Psoas muscle (tissue), 8 donors: ENCODE measurements around the gene NPDC1. TPM values are rescaled to one million over a fixed set of nuclear protein-coding genes. Genes with fewer than 3 reads are reported as not detected.

Experiments used
- ATAC-seq, 4 donors: fragments of 200-7000 bp; cut with Tn5 transposase; one replicate each; pipeline ENCODE4 v1.9.1; 2020; ENCODE audit warnings: moderate library complexity in 3 of 4, mild to moderate bottlenecking in 2 of 4
- DNase-seq, 2 donors: peaks; one replicate each; pipeline ENCODE4 v3.0.0-alpha.2; 2020
- H3K27ac ChIP-seq: fragments of 200-600 bp; one replicate; pipeline ENCODE4 v1.8.0; 2022
- H3K27me3 ChIP-seq, 3 donors: fragments of 200-600 bp in 1 of 3; one replicate each; pipeline versions ENCODE4 v1.6.1 to v1.8.0; 2013 to 2022; ENCODE audit warnings: low read length in 2 of 3, mild to moderate bottlenecking in 2 of 3, moderate library complexity in 1 of 3; ENCODE audit not compliant: insufficient read depth in 3 of 3
- H3K36me3 ChIP-seq, 2 donors: fragments of 200-600 bp in 1 of 2; one replicate each; pipeline versions ENCODE4 v1.6.1 to v1.8.0; 2013 to 2022; ENCODE audit warnings: low read depth in 1 of 2, mild to moderate bottlenecking in 1 of 2, moderate library complexity in 1 of 2; ENCODE audit not compliant: insufficient read depth in 1 of 2
- H3K4me1 ChIP-seq: fragments of 200-600 bp; one replicate; pipeline ENCODE4 v1.8.0; 2022
- H3K4me3 ChIP-seq: fragments of 200-600 bp; one replicate; pipeline ENCODE4 v1.8.0; 2022; ENCODE audit warnings: mild to moderate bottlenecking
- H3K9me3 ChIP-seq: fragments of 200-600 bp; one replicate; pipeline ENCODE4 v1.8.0; 2022
- CTCF ChIP-seq: fragments of 200-600 bp; IDR thresholded peaks from one replicate; pipeline ENCODE4 v1.8.0; 2022; ENCODE audit warnings: antibody characterized with exemption
- WGBS, 3 donors: extraction: QIAGEN DNeasy Blood & Tissue Kit; methylation state at CpG; one replicate each; pipeline versions ENCODE4 v1.1.6 to v1.1.7; 2013; 5-methylcytosine and 5-hydroxymethylcytosine counted together
- intact Hi-C, 2 donors: fragments of 100-400 bp; cut with DNase I; formaldehyde crosslinking; loops; one replicate each; pipeline versions ENCODE4 v1.11.0 to v1.14.2; 2022
- polyA plus RNA-seq, 3 donors: library from polyadenylated mRNA; stranded (reverse); fragments of 200-250 nt; gene quantifications; one replicate each; pipeline ENCODE4 v1.2.3, GENCODE V29; 2013
- total RNA-seq, 4 donors: library from RNA; stranded (reverse); fragmentation: NEBNext Ultra II Directional in 2 of 4; extraction: Animal tissue kit (Norgen Biotek cat#: 25700) in 2 of 4; gene quantifications; one replicate each; pipeline versions ENCODE4 v1.2.1 to v1.2.4, GENCODE V29; 2021 to 2023
- donor health status: healthy with polysubstance abuse.
- donor health status: DM: no; HTN: no; CAD: no; lungs with moderate emphysema.
- donor health status: Bipolar disorder and iron deficiency.
- donor health status: healthy.
- donor health status: DM: yes; HTN: yes; CAD: no.
- donor health status: DM: no; HTN: no; CAD: no.
- donor health status: DM: no; HTN: no; CAD: no.
- donor health status: DM: yes; HTN: yes; CAD: no.

Gene NPDC1
- total and polyA plus RNA-seq, 7 donors: 14.8 to 32.1 (median 22.4) TPM

GRCh38 chr9:136992819-136993369 is 53.1 kb downstream of the NPDC1 start:
- ATAC-seq (no peak), DNase-seq (no peak)
- Histone ChIP-seq H3K27me3 (peaks cover 0 to 19% (median 17%) of the 10 kb centered on the region in 3 donors), H3K9me3 (no peaks in the 10 kb centered on the region), H3K4me3 (peak overlapping the region; percentile 89), H3K36me3 (peaks cover 0 to 11% of the 10 kb centered on the region in 2 donors), H3K27ac (peak overlapping the region; percentile 81), H3K4me1 (peaks cover 10% of the 10 kb centered on the region)
- 37 to 46% (median 38%) methylated on average over 17 to 18 of the region's 18 CpGs for WGBS, 3 donors
- intact Hi-C loops: loop anchor here in 1 of 2 donors (5.0 kb wide), 1 partner anchor 46 kb away; the partner anchor contains the start of gene C8G
- TF ChIP-seq CTCF: no peak

- WGBS, 3 donors: 1 to 2% (median 1%) methylated on average over 46 to 92 of the region's 92 CpGs
- H3K4me1 ChIP-seq: peaks cover 10% of the 10 kb centered on the region
- intact Hi-C loops: loop anchor here in 1 of 2 donors (5.0 kb wide), 1 partner anchor 45 kb away; the partner anchor contains the start of gene C8G
- no peak for TF ChIP-seq CTCF
- peaks cover 0 to 11% of the 10 kb centered on the region in 2 donors for H3K36me3 ChIP-seq
- no peaks in the 10 kb centered on the region for H3K9me3 ChIP-seq
- H3K27ac ChIP-seq: peak within 1 kb of the TSS; percentile 81
- peak within 1 kb of the TSS; percentile 89 for H3K4me3 ChIP-seq
- ATAC-seq: peak; percentile 96 to 97 (median 97)
- peaks cover 0 to 19% (median 17%) of the 10 kb centered on the region in 3 donors for H3K27me3 ChIP-seq
- DNase-seq: peak; percentile 92 to 96
Observed at GRCh38 chr9:136991993-136992818, 53.8 kb downstream of the NPDC1 start, which contains the start of gene PAXX. TSS of gene PAXX (plus strand) at chr9:136992422. CDS start at chr9:136992444, 22 bp downstream.

GRCh38 chr9:136990242-136990911 is 55.6 kb downstream of the NPDC1 start:
- DNase-seq: no peak
- Histone ChIP-seq H3K27me3 (peaks cover 0 to 14% (median 11%) of the 10 kb centered on the region in 3 donors), H3K4me3 (no peak overlapping the region), H3K9me3 (no peaks in the 10 kb centered on the region), H3K27ac (no peak overlapping the region), H3K36me3 (peaks cover 0 to 11% of the 10 kb centered on the region in 2 donors), H3K4me1 (peaks cover 10% of the 10 kb centered on the region)
- intact Hi-C loops: loop anchor here in 1 of 2 donors (5.0 kb wide), 1 partner anchor 43 kb away; the partner anchor contains the start of gene C8G
- no peak for TF ChIP-seq CTCF
- WGBS, 3 donors: 85 to 88% (median 88%) methylated on average over 10 of the region's 10 CpGs
- ATAC-seq: no peak

Other genes starting within 250 kb of the NPDC1 start
Only the 30 nearest of the 37 such genes appear.
- gene MAMDC4, start 193.8 kb downstream of the NPDC1 start, total RNA-seq: 1 to 10 TPM; 1.7 to 4.7 (median 3.1) TPM
- 1 to 10 TPM; 2.1 to 7.9 (median 2.4) TPM for gene MAMDC4, start 193.8 kb downstream of the NPDC1 start, polyA plus RNA-seq
- gene EDF1, start 179.9 kb downstream of the NPDC1 start, total RNA-seq: 100 to 1,000 TPM; 254 to 371 (median 331) TPM
- gene EDF1, start 179.9 kb downstream of the NPDC1 start, polyA plus RNA-seq: 100 to 1,000 TPM; 241 to 534 (median 365) TPM
- gene TRAF2, start 159.7 kb downstream of the NPDC1 start, total RNA-seq: 10 to 100 TPM in 2 of 4 donors, 1 to 10 TPM in 2; 5.4 to 13.2 (median 9.4) TPM
- 10 to 100 TPM in 2 of 3 donors, 1 to 10 TPM in 1; 8.6 to 15.9 (median 11.1) TPM for gene TRAF2, start 159.7 kb downstream of the NPDC1 start, polyA plus RNA-seq
- gene FBXW5, start 101.4 kb downstream of the NPDC1 start, total RNA-seq: 100 to 1,000 TPM; 135 to 236 (median 171) TPM
- 100 to 1,000 TPM; 202 to 261 (median 213) TPM for gene FBXW5, start 101.4 kb downstream of the NPDC1 start, polyA plus RNA-seq
- gene C8G, start 100.9 kb downstream of the NPDC1 start, total RNA-seq: 1 to 10 TPM; 1.7 to 7.9 (median 5.9) TPM
- 1 to 10 TPM; 3.4 to 6.0 (median 4.5) TPM for gene C8G, start 100.9 kb downstream of the NPDC1 start, polyA plus RNA-seq
- gene LCN12, start 93.9 kb downstream of the NPDC1 start, total RNA-seq: 1 to 10 TPM in 1 of 4 donors, under 1 TPM in 2, not detected in 1; 0.38 to 1.5 (median 0.48) TPM
- under 1 TPM; 0.06 to 0.17 (median 0.13) TPM for gene LCN12, start 93.9 kb downstream of the NPDC1 start, polyA plus RNA-seq
- gene PTGDS, start 68.7 kb downstream of the NPDC1 start, total RNA-seq: 100 to 1,000 TPM in 1 of 4 donors, 10 to 100 TPM in 3; 23.3 to 130 (median 74.3) TPM
- 10 to 100 TPM; 29.9 to 37.9 (median 37.8) TPM for gene PTGDS, start 68.7 kb downstream of the NPDC1 start, polyA plus RNA-seq
- under 1 TPM; 0.10 to 0.79 (median 0.38) TPM for gene LCNL1, start 63.2 kb downstream of the NPDC1 start, total RNA-seq
- gene LCNL1, start 63.2 kb downstream of the NPDC1 start, polyA plus RNA-seq: under 1 TPM; 0.04 to 0.14 (median 0.06) TPM
- 10 to 100 TPM in 3 of 4 donors, 1 to 10 TPM in 1; 9.4 to 15.6 (median 12.4) TPM for gene PAXX, start 53.8 kb downstream of the NPDC1 start, total RNA-seq
- 10 to 100 TPM; 16.5 to 39.2 (median 25.2) TPM for gene PAXX, start 53.8 kb downstream of the NPDC1 start, polyA plus RNA-seq
- under 1 TPM in 3 of 4 donors, not detected in 1; 0.38 to 0.90 (median 0.54) TPM for gene CLIC3, start 49.6 kb downstream of the NPDC1 start, total RNA-seq
- gene CLIC3, start 49.6 kb downstream of the NPDC1 start, polyA plus RNA-seq: under 1 TPM; 0.55 to 0.94 (median 0.79) TPM
- gene ABCA2, start 17.9 kb downstream of the NPDC1 start, total RNA-seq: 10 to 100 TPM; 12.2 to 23.5 (median 18.3) TPM
- 10 to 100 TPM in 1 of 3 donors, 1 to 10 TPM in 2; 6.9 to 11.1 (median 8.5) TPM for gene ABCA2, start 17.9 kb downstream of the NPDC1 start, polyA plus RNA-seq
- gene FUT7, start 14.1 kb downstream of the NPDC1 start, total RNA-seq: under 1 TPM in 1 of 4 donors, not detected in 3; 0.08 TPM
- gene FUT7, start 14.1 kb downstream of the NPDC1 start, polyA plus RNA-seq: under 1 TPM in 2 of 3 donors, not detected in 1; 0.01 to 0.06 TPM
- 1 to 10 TPM in 2 of 4 donors, under 1 TPM in 2; 0.59 to 1.4 (median 0.95) TPM for gene ENTPD2, start 7.9 kb upstream of the NPDC1 start, total RNA-seq
- gene ENTPD2, start 7.9 kb upstream of the NPDC1 start, polyA plus RNA-seq: under 1 TPM; 0.17 to 0.29 (median 0.28) TPM
- under 1 TPM; 0.10 to 0.15 (median 0.12) TPM for gene SAPCD2, start 24.4 kb upstream of the NPDC1 start, total RNA-seq
- under 1 TPM in 2 of 3 donors, not detected in 1; 0.18 to 0.22 TPM for gene SAPCD2, start 24.4 kb upstream of the NPDC1 start, polyA plus RNA-seq
- 1 to 10 TPM; 1.8 to 4.5 (median 3.0) TPM for gene UAP1L1, start 31.3 kb upstream of the NPDC1 start, total RNA-seq
- gene UAP1L1, start 31.3 kb upstream of the NPDC1 start, polyA plus RNA-seq: 1 to 10 TPM; 1.5 to 2.4 (median 1.7) TPM
- gene MAN1B1, start 40.8 kb upstream of the NPDC1 start, total RNA-seq: 10 to 100 TPM; 13.5 to 18.1 (median 14.4) TPM
- 10 to 100 TPM; 13.1 to 24.4 (median 21.8) TPM for gene MAN1B1, start 40.8 kb upstream of the NPDC1 start, polyA plus RNA-seq
- gene DPP7, start 68.6 kb upstream of the NPDC1 start, total RNA-seq: 10 to 100 TPM; 43.2 to 75.3 (median 67.5) TPM
- gene DPP7, start 68.6 kb upstream of the NPDC1 start, polyA plus RNA-seq: 10 to 100 TPM; 34.8 to 67.7 (median 61.3) TPM
- not detected for gene GRIN1, start 93.0 kb upstream of the NPDC1 start, total RNA-seq
- under 1 TPM in 1 of 3 donors, not detected in 2; 0.06 TPM for gene GRIN1, start 93.0 kb upstream of the NPDC1 start, polyA plus RNA-seq
- gene LRRC26, start 123.9 kb upstream of the NPDC1 start, total RNA-seq: not detected
- gene LRRC26, start 123.9 kb upstream of the NPDC1 start, polyA plus RNA-seq: not detected
- gene TMEM210, start 125.9 kb upstream of the NPDC1 start, total RNA-seq: not detected
- not detected for gene TMEM210, start 125.9 kb upstream of the NPDC1 start, polyA plus RNA-seq
- gene ANAPC2, start 142.4 kb upstream of the NPDC1 start, total RNA-seq: 10 to 100 TPM; 20.5 to 32.1 (median 24.3) TPM
- gene ANAPC2, start 142.4 kb upstream of the NPDC1 start, polyA plus RNA-seq: 10 to 100 TPM; 13.0 to 22.6 (median 21.6) TPM
- 10 to 100 TPM; 51.5 to 65.4 (median 54.4) TPM for gene SSNA1, start 142.5 kb upstream of the NPDC1 start, total RNA-seq
- 100 to 1,000 TPM; 101 to 176 (median 142) TPM for gene SSNA1, start 142.5 kb upstream of the NPDC1 start, polyA plus RNA-seq
- gene TPRN, start 154.6 kb upstream of the NPDC1 start, total RNA-seq: 10 to 100 TPM in 2 of 4 donors, 1 to 10 TPM in 2; 8.0 to 11.3 (median 9.8) TPM
- 10 to 100 TPM in 1 of 3 donors, 1 to 10 TPM in 2; 3.6 to 11.1 (median 6.7) TPM for gene TPRN, start 154.6 kb upstream of the NPDC1 start, polyA plus RNA-seq
- 10 to 100 TPM; 31.2 to 40.1 (median 36.0) TPM for gene TMEM203, start 159.5 kb upstream of the NPDC1 start, total RNA-seq
- gene TMEM203, start 159.5 kb upstream of the NPDC1 start, polyA plus RNA-seq: 10 to 100 TPM; 30.6 to 71.6 (median 47.7) TPM
- gene NDOR1, start 159.5 kb upstream of the NPDC1 start, total RNA-seq: 1 to 10 TPM; 2.2 to 4.4 (median 3.7) TPM
- 1 to 10 TPM; 1.5 to 6.3 (median 6.2) TPM for gene NDOR1, start 159.5 kb upstream of the NPDC1 start, polyA plus RNA-seq
- gene RNF208, start 176.1 kb upstream of the NPDC1 start, total RNA-seq: 10 to 100 TPM in 1 of 4 donors, 1 to 10 TPM in 3; 4.8 to 12.8 (median 8.1) TPM
- gene RNF208, start 176.1 kb upstream of the NPDC1 start, polyA plus RNA-seq: 1 to 10 TPM; 5.9 to 6.4 (median 6.1) TPM
- under 1 TPM in 3 of 4 donors, not detected in 1; 0.18 to 0.77 (median 0.32) TPM for gene CYSRT1, start 179.0 kb upstream of the NPDC1 start, total RNA-seq
- gene CYSRT1, start 179.0 kb upstream of the NPDC1 start, polyA plus RNA-seq: 1 to 10 TPM in 1 of 3 donors, under 1 TPM in 2; 0.08 to 1.1 (median 0.11) TPM
- not detected for gene RNF224, start 181.3 kb upstream of the NPDC1 start, total RNA-seq
- gene RNF224, start 181.3 kb upstream of the NPDC1 start, polyA plus RNA-seq: under 1 TPM in 1 of 3 donors, not detected in 2; 0.01 TPM
- not detected for gene SLC34A3, start 184.7 kb upstream of the NPDC1 start, total RNA-seq
- not detected for gene SLC34A3, start 184.7 kb upstream of the NPDC1 start, polyA plus RNA-seq
- 100 to 1,000 TPM; 111 to 273 (median 230) TPM for gene TUBB4B, start 195.1 kb upstream of the NPDC1 start, total RNA-seq
- 100 to 1,000 TPM; 350 to 838 (median 389) TPM for gene TUBB4B, start 195.1 kb upstream of the NPDC1 start, polyA plus RNA-seq